Effector memory CD8-positive, alpha-beta T cell (primary cell): ENCODE data around the gene RPL29.

ENCODE experiments used
- ATAC-seq: fragments of 150-1000 bp; cut with Tn5 transposase; replicated peaks from 2 replicates; pipeline ENCODE4 v1.10.0; 2021; ENCODE audit warnings: mild to moderate bottlenecking, moderate library complexity
- DNase-seq, 3 experiments: peaks; one replicate each; pipeline ENCODE4 v3.0.0; 2021
- H3K27ac Mint-ChIP-seq, 2 donors: one replicate each; pipeline ENCODE4 v1.8.0; 2022; ENCODE audit warnings: mild to moderate bottlenecking in 2 of 2, mixed read lengths in 2 of 2, moderate library complexity in 2 of 2
- H3K27me3 Mint-ChIP-seq, 2 donors: one replicate each; pipeline ENCODE4 v1.8.0; 2022; ENCODE audit warnings: mixed read lengths in 2 of 2
- H3K36me3 Mint-ChIP-seq: one replicate; pipeline ENCODE4 v1.8.0; 2022; ENCODE audit warnings: mild to moderate bottlenecking, moderate library complexity, mixed read lengths; ENCODE audit not compliant: insufficient read depth
- H3K4me1 Mint-ChIP-seq, 2 donors: one replicate each; pipeline ENCODE4 v1.8.0; 2022; ENCODE audit warnings: low read depth in 2 of 2, mixed read lengths in 2 of 2
- H3K4me3 Mint-ChIP-seq, 2 donors: one replicate each; pipeline ENCODE4 v1.8.0; 2022; ENCODE audit warnings: mild to moderate bottlenecking in 2 of 2, mixed read lengths in 2 of 2, moderate library complexity in 2 of 2
- H3K9me3 Mint-ChIP-seq, 2 donors: one replicate each; pipeline ENCODE4 v1.8.0; 2022; ENCODE audit warnings: mixed read lengths in 2 of 2

RPL29 gene

DNA sequence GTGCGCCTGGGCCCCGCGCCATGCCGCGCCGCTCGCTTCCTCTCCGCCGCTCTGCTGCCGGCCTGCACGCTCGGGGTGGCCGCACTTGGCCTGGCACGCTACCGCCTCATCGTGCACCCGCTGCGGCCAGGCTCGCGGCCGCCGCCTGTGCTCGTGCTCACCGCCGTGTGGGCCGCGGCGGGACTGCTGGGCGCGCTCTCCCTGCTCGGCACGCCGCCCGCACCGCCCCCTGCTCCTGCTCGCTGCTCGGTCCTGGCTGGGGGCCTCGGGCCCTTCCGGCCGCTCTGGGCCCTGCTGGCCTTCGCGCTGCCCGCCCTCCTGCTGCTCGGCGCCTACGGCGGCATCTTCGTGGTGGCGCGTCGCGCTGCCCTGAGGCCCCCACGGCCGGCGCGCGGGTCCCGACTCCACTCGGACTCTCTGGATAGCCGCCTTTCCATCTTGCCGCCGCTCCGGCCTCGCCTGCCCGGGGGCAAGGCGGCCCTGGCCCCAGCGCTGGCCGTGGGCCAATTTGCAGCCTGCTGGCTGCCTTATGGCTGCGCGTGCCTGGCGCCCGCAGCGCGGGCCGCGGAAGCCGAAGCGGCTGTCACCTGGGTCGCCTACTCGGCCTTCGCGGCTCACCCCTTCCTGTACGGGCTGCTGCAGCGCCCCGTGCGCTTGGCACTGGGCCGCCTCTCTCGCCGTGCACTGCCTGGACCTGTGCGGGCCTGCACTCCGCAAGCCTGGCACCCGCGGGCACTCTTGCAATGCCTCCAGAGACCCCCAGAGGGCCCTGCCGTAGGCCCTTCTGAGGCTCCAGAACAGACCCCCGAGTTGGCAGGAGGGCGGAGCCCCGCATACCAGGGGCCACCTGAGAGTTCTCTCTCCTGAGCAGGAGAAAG is 39.6 kb downstream of the RPL29 start:
- H3K27ac Mint-ChIP-seq = no peak overlapping the region
- peaks cover 7% of the 10 kb centered on the region for H3K36me3 Mint-ChIP-seq
- H3K4me1 Mint-ChIP-seq = peaks cover 4 to 7% of the 10 kb centered on the region in 2 donors
- no peaks in the 10 kb centered on the region for H3K9me3 Mint-ChIP-seq
- DNase-seq = peak; percentile 33 to 35 (median 35)
- H3K4me3 Mint-ChIP-seq = peak overlapping the region; percentile 25 to 32
- peaks cover 31 to 55% of the 10 kb centered on the region in 2 donors for H3K27me3 Mint-ChIP-seq
- peak; percentile 79 for ATAC-seq

GRCh38 chr3:51955175-51955892 is 40.4 kb downstream of the RPL29 start, which contains the start of gene GPR62:
TSS of gene GPR62 (plus strand) at chr3:51955381. CDS start at chr3:51955653, 272 bp downstream.
- ATAC-seq = peak; percentile 15
- Mint-ChIP-seq H3K9me3 (no peaks in the 10 kb centered on the region), H3K4me3 (peak within 1 kb of the TSS; percentile 25 to 32), H3K27me3 (peaks cover 31 to 47% of the 10 kb centered on the region in 2 donors), H3K4me1 (peaks cover 4 to 7% of the 10 kb centered on the region in 2 donors), H3K27ac (no peak within 1 kb of the TSS), H3K36me3 (peaks cover 7% of the 10 kb centered on the region)
- DNase-seq = no peak

DNA sequence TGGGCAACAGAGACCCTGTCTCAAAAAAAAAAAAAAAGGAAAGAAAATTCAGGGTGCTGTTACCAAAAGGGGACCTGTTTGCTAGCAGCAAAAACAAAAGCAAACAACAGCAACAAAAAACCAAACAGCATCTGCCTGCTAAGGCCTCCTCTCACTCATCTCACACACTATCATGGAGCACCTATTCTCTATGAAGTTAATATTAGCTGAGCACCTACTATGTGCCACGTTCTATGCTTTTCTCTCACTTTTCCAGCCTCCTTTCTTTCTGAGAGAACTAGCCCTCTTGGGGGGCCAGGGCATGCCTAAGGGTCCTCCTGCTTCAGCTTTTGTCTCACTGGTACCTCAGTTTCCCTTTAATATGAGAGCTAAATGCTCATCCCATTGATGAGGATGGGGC is 41.0 kb downstream of the RPL29 start:
- H3K36me3 Mint-ChIP-seq = peaks cover 6% of the 10 kb centered on the region
- no peak overlapping the region for H3K27ac Mint-ChIP-seq
- H3K4me1 Mint-ChIP-seq = peaks cover 4 to 7% of the 10 kb centered on the region in 2 donors
- H3K27me3 Mint-ChIP-seq = peaks cover 31 to 40% of the 10 kb centered on the region in 2 donors
- no peaks in the 10 kb centered on the region for H3K9me3 Mint-ChIP-seq
- ATAC-seq = no peak
- DNase-seq = no peak
- no peak overlapping the region for H3K4me3 Mint-ChIP-seq

DNA sequence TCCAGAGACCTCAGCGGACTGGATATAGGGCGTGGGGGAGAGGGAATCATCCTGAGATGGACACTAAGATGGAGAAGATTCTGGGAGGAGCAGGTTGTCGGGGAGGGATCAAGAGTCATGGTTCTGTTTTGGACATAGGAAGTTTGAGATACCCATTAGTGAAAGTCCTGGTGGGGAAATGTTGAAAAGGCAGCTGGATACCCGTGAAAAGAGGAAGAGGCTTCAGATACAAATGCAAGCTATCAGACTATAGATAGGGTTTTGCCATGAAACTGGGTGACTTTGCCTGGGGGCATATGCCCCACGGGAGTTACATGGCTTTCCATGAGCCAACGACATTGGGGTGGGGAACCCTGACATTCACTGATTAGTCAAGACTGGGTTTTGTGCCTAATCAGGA is 41.6 kb downstream of the RPL29 start:
- ATAC-seq = no peak
- H3K9me3 Mint-ChIP-seq = no peaks in the 10 kb centered on the region
- no peak overlapping the region for H3K27ac Mint-ChIP-seq
- no peak overlapping the region for H3K4me3 Mint-ChIP-seq
- H3K36me3 Mint-ChIP-seq = peaks cover 4% of the 10 kb centered on the region
- H3K27me3 Mint-ChIP-seq = peaks cover 31 to 34% of the 10 kb centered on the region in 2 donors
- DNase-seq = no peak
- H3K4me1 Mint-ChIP-seq = peaks cover 4 to 7% of the 10 kb centered on the region in 2 donors

GRCh38 chr3:51953445-51953844 is 42.2 kb downstream of the RPL29 start:
- Mint-ChIP-seq H3K27me3 (peaks cover 28 to 29% of the 10 kb centered on the region in 2 donors), H3K36me3 (peaks cover 4% of the 10 kb centered on the region), H3K27ac (no peak overlapping the region), H3K4me1 (peaks cover 4 to 7% of the 10 kb centered on the region in 2 donors), H3K4me3 (no peak overlapping the region), H3K9me3 (no peaks in the 10 kb centered on the region)
- no peak for DNase-seq
- no peak for ATAC-seq

DNA sequence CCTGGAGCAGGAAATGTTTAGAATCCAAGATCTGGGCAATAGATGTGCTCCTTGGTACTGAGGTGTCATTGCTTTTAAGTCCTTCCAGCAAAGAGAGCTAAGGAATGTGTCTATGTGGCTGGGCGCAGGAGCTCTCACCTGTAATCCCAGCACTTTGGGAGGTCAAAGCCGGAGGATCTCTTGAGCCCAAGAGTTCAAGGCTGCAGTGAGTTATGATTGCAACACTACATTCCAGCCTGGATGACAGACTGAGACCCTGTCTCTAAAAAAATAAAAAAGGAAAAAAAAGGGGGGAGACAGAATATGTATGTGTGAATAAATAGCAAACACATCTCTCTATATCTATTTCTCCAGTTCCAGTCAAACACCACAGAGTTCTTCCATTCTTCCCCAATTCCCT is 44.8 kb downstream of the RPL29 start:
- no peak overlapping the region for H3K27ac Mint-ChIP-seq
- H3K27me3 Mint-ChIP-seq = peaks cover 13 to 24% of the 10 kb centered on the region in 2 donors
- ATAC-seq (no peak), DNase-seq (no peak)
- no peaks in the 10 kb centered on the region for H3K9me3 Mint-ChIP-seq
- H3K36me3 Mint-ChIP-seq = peaks cover 4% of the 10 kb centered on the region
- no peak overlapping the region for H3K4me3 Mint-ChIP-seq
- H3K4me1 Mint-ChIP-seq = no peaks in the 10 kb centered on the region

- H3K4me1 Mint-ChIP-seq = no peaks in the 10 kb centered on the region
- H3K9me3 Mint-ChIP-seq = no peaks in the 10 kb centered on the region
- ATAC-seq (no peak), DNase-seq (no peak)
- H3K4me3 Mint-ChIP-seq = no peak overlapping the region
- H3K36me3 Mint-ChIP-seq = peaks cover 4% of the 10 kb centered on the region
- no peak overlapping the region for H3K27ac Mint-ChIP-seq
- peaks cover 9 to 11% of the 10 kb centered on the region in 2 donors for H3K27me3 Mint-ChIP-seq
Observed at GRCh38 chr3:51949121-51949520, 46.6 kb downstream of the RPL29 start.

DNA sequence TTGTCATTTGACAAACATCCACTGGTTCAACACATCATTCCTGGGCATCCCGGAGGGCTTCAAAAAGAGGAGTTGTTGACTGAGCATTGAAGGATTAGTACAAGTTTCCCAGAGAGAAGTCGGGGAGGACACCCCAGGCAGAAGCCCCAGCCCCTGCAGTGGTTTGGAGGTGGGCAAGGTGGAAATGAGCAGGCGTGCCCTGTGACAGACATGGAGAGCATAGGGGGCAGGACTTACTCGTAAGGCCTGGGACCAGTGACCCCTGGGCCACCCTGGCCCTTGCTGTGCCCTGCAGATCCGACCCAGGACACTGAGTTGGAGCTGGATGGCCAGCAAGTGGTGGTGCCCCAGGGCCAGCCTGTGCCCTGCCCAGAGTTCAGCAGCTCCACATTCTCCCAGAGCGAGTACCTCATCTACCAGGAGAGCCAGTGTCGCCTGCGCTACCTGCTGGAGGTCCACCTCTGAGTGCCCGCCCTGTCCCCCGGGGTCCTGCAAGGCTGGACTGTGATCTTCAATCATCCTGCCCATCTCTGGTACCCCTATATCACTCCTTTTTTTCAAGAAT is 47.6 kb downstream of the RPL29 start:
- Mint-ChIP-seq H3K36me3 (peaks cover 4% of the 10 kb centered on the region), H3K4me3 (no peak overlapping the region), H3K9me3 (no peaks in the 10 kb centered on the region), H3K27me3 (peaks cover 0 to under 1% of the 10 kb centered on the region in 2 donors), H3K27ac (no peak overlapping the region), H3K4me1 (peaks cover 0 to under 1% of the 10 kb centered on the region in 2 donors)
- ATAC-seq (no peak), DNase-seq (no peak)

GRCh38 chr3:51947215-51947900 is 48.3 kb downstream of the RPL29 start:
- Mint-ChIP-seq H3K4me1 (peaks cover 4 to 7% of the 10 kb centered on the region in 2 donors), H3K27me3 (no peaks in the 10 kb centered on the region), H3K27ac (no peak overlapping the region), H3K36me3 (no peaks in the 10 kb centered on the region), H3K4me3 (no peak overlapping the region), H3K9me3 (no peaks in the 10 kb centered on the region)
- ATAC-seq (no peak), DNase-seq (no peak)

GRCh38 chr3:51946796-51947195 is 48.9 kb downstream of the RPL29 start:
- Mint-ChIP-seq H3K27ac (no peak overlapping the region), H3K9me3 (no peaks in the 10 kb centered on the region), H3K36me3 (peaks cover 2% of the 10 kb centered on the region), H3K4me1 (peaks cover 10 to 11% of the 10 kb centered on the region in 2 donors), H3K27me3 (no peaks in the 10 kb centered on the region), H3K4me3 (no peak overlapping the region)
- no peak for DNase-seq
- no peak for ATAC-seq

DNA sequence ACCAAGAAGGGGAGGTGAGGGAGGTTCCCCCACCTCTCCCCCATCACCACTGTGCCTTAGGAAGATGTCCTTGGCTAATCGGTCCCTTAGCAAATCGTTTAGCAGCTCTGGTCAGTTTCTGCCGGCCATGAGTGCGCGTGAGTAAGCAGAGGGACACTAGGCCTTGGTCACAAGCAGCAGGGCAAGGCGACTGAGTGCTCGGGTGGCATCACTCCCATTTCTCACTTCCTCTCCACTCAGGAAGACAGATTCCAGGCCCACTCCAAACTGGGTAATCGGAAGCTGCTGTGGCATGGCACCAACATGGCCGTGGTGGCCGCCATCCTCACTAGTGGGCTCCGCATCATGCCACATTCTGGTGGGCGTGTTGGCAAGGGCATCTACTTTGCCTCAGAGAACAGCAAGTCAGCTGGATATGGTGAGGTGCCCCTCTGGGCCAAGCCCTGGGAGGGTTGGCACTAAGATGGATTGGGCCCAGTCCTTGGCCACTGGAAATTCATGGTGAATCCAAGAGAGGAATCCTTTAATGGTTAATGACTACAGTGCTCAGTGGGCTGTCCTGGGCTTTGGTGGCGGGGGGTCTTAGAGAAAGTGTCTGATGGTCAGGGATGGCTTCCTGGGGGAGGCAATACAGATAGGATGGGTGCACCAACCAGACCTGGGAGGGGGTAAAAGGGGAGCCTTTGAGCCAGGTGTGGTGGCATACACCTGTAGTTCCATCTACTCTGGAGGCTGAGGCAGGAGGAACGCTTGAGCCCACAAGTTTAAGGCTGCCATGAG is 49.6 kb downstream of the RPL29 start:
- no peak for DNase-seq
- ATAC-seq = no peak
- Mint-ChIP-seq H3K27me3 (no peaks in the 10 kb centered on the region), H3K27ac (no peak overlapping the region), H3K36me3 (peaks cover 4% of the 10 kb centered on the region), H3K4me3 (no peak overlapping the region), H3K4me1 (peaks cover 15 to 16% of the 10 kb centered on the region in 2 donors), H3K9me3 (no peaks in the 10 kb centered on the region)

DNA sequence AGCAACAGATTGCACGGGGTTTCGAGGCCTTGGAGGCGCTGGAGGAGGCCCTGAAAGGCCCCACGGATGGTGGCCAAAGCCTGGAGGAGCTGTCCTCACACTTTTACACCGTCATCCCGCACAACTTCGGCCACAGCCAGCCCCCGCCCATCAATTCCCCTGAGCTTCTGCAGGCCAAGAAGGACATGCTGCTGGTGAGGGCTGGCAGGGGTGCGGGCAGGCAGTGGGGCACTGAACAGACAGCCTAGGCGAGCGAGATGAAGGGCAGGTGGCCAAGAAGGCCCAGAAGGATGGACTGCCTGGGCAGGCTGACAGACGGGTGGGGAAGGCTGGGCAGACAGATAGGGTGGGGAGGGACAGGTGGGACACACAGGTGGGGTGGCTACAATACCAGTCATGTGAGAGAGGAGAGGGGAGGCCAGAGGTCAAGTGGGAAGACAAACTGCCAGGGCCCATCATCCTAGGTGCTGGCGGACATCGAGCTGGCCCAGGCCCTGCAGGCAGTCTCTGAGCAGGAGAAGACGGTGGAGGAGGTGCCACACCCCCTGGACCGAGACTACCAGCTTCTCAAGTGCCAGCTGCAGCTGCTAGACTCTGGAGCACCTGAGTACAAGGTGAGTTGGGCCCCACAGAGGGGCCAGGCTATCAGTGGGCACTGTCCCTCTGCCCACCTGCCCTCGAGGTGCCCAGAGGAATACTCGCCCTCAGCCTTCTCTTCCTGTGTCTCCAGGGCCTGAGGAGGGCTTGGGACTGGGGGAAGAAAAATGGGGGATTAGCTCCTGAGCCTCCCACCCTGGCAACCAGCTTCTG is 50.5 kb downstream of the RPL29 start:
- H3K4me1 Mint-ChIP-seq = peaks cover 23 to 25% of the 10 kb centered on the region in 2 donors
- H3K36me3 Mint-ChIP-seq = peaks cover 4% of the 10 kb centered on the region
- H3K27me3 Mint-ChIP-seq = no peaks in the 10 kb centered on the region
- ATAC-seq = no peak
- H3K9me3 Mint-ChIP-seq = no peaks in the 10 kb centered on the region
- H3K27ac Mint-ChIP-seq = peak overlapping the region in 1 of 2 donors; percentile 93
- DNase-seq = no peak
- H3K4me3 Mint-ChIP-seq = no peak overlapping the region
